Prostate gland (tissue), 2 donors: ENCODE data around the gene CPED1. TPM values are rescaled to one million over a fixed set of nuclear protein-coding genes. Genes with fewer than 3 reads are reported as not detected.

Experiments
- DNase-seq: peaks from one replicate; pipeline ENCODE4 v3.0.0-alpha.2; 2019; ENCODE audit warnings: low spot score
- H3K27ac ChIP-seq, 2 donors: fragments of 200-600 bp; sonication (generic); 2 replicates each; pipeline ENCODE4 v1.5.1; 2017 to 2019
- H3K27me3 ChIP-seq: fragments of 200-600 bp; sonication (generic); replicated peaks from 2 replicates; pipeline ENCODE4 v1.5.1; 2019; ENCODE audit not compliant: insufficient read depth
- H3K36me3 ChIP-seq, 2 donors: fragments of 200-600 bp; sonication (generic); 1 replicate in 1 of 2; 2 replicates in 1 of 2; pipeline versions ENCODE4 v1.5.1 to v1.8.1; 2017 to 2019
- H3K4me1 ChIP-seq: fragments of 200-600 bp; sonication (generic); replicated peaks from 2 replicates; pipeline ENCODE4 v1.5.1; 2019
- H3K4me3 ChIP-seq, 2 donors: fragments of 200-600 bp; sonication (generic); 2 replicates each; pipeline ENCODE4 v1.5.1; 2017 to 2019
- H3K9me3 ChIP-seq: fragments of 200-600 bp; sonication (generic); 2 replicates; pipeline ENCODE4 v1.5.1; 2017
- CTCF ChIP-seq, 4 experiments: fragments of 200-600 bp in 2 of 4; fragments of 450-650 bp in 2 of 4; sonication (generic) in 2 of 4; IDR thresholded peaks; 1 replicate in 3 of 4; 2 replicates in 1 of 4; pipeline ENCODE4 v1.5.1; 2016 to 2019; ENCODE audit warnings: antibody characterized with exemption in 4 of 4, mild to moderate bottlenecking in 2 of 4, moderate library complexity in 2 of 4
- POLR2A ChIP-seq: fragments of 450-650 bp; IDR thresholded peaks from one replicate; pipeline ENCODE4 v1.6.1; 2016; ENCODE audit warnings: antibody characterized with exemption, mild to moderate bottlenecking
- POLR2AphosphoS5 ChIP-seq: sonication (generic); formaldehyde crosslinking; IDR thresholded peaks from one replicate; pipeline ENCODE4 v1.6.1; 2017; ENCODE audit warnings: antibody characterized with exemption
- WGBS: methylation state at CpG from one replicate; pipeline ENCODE4 v1.1.5; 2018; 5-methylcytosine and 5-hydroxymethylcytosine counted together
- intact Hi-C: fragments of 100-400 bp; cut with DNase I; formaldehyde crosslinking; loops from one replicate; pipeline ENCODE4 v1.14.2; 2022
- total RNA-seq, 2 donors: library from RNA; depleted of rRNA; stranded (reverse); fragments of >200 nt; gene quantifications; one replicate each; pipeline ENCODE4 v1.1.0, GENCODE V29; 2016

Gene CPED1
- total RNA-seq, 2 donors from 2014 or later = 10.7 to 23.3 TPM

DNA sequence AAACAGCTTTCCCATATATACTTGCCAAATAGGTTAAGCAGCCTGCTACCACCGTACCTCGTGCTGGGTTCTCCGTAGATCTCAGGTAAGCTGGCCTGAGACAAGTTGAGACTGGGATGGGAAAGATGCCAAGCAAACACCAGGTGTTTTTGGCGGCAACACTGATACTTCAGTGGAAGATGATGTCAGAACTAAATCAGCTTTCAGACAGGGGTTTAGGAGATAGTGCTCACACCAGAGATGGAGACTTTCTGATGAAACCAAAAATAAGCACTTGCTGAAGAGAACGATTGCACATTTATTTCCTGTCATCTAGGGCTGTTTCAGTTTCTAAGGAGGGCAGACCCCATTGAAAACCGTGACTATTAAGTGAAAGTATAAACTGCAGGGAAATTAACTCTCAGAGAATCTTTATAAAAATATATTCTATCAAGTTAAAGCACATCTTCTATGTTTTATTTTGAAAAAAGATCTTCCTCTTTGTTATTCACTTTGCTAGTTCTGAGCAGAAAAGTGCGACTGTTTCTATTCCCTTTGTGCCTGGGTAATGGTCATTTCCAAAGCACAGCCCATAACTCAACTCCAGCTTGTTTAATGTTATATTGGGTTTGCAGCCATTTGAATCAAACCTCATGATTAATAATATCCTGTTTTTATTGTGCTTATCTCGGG, 149.9 kb downstream of the CPED1 start:
- Histone ChIP-seq H3K27ac (no peak overlapping the region), H3K36me3 (no peaks in the 10 kb centered on the region), H3K9me3 (no peaks in the 10 kb centered on the region), H3K27me3 (no peaks in the 10 kb centered on the region), H3K4me3 (no peak overlapping the region), H3K4me1 (no peaks in the 10 kb centered on the region)
- 57% methylated on average over 8 of the region's 8 CpGs for WGBS
- TF ChIP-seq CTCF (IDR thresholded peaks at IDR 0.05) = no peak
- TF ChIP-seq POLR2AphosphoS5 = no peak
- no peak for TF ChIP-seq POLR2A
- intact Hi-C loops = no loop called here
- DNase-seq = peak; percentile 30

- no peaks in the 10 kb centered on the region for H3K36me3 ChIP-seq
- H3K9me3 ChIP-seq = no peaks in the 10 kb centered on the region
- H3K4me3 ChIP-seq = no peak overlapping the region
- intact Hi-C loops = no loop called here
- H3K27ac ChIP-seq = no peak overlapping the region
- TF ChIP-seq POLR2A = no peak
- no peak for TF ChIP-seq POLR2AphosphoS5
- TF ChIP-seq CTCF (IDR thresholded peaks at IDR 0.05) = no peak
- 94% methylated on average over 3 of the region's 3 CpGs for WGBS
- H3K27me3 ChIP-seq = no peaks in the 10 kb centered on the region
- no peak for DNase-seq
- no peaks in the 10 kb centered on the region for H3K4me1 ChIP-seq
Measured at GRCh38 chr7:121139427-121139826, 150.9 kb downstream of the CPED1 start.

DNA sequence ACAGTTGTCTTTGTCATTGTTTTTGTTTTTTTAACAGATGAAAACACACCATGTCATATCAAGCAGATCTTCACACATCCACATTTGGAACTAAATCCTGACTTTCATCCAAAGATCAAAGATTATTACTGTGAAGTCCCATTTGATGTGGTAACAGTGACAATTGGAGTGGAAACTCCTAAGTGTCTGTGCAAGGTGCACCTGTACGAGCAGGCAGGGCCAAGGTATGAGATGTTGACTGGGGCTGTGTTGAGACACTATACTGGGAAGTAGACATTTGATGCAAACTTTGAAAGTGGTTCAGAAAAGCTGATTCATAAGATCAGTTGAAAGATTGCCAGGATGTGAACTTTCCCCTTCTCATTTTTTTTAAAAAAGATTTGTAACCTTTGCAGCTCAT, 152.3 kb downstream of the CPED1 start:
- no peak for TF ChIP-seq CTCF (IDR thresholded peaks at IDR 0.05)
- TF ChIP-seq POLR2A = no peak
- no peak for TF ChIP-seq POLR2AphosphoS5
- DNase-seq = no peak
- Histone ChIP-seq H3K27me3 (no peaks in the 10 kb centered on the region), H3K27ac (no peak overlapping the region), H3K36me3 (no peaks in the 10 kb centered on the region), H3K4me1 (no peaks in the 10 kb centered on the region), H3K9me3 (no peaks in the 10 kb centered on the region), H3K4me3 (no peak overlapping the region)
- WGBS = 52% methylated on average over 1 of the region's 1 CpG
- intact Hi-C loops = no loop called here

DNA sequence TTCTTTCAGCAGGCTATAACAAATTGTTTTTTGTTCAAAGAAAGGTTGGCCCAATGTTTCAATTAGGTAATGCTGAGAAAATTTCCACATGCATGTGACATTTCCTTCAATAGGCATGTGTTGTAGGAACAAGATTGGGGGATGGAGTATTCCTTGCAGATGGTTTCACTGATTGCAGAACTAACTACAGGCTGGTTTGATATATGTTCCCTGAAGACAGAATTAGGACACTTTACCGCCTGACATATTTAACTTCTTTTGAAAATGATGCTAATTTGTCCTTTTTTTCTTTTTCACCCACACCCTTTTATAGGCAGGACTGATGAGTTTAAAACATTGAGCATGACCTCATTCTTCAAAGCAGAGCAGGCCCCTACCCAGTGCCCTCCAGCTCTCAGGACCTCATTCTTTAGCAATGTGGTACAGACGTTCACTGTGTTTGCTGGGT, 163.3 kb downstream of the CPED1 start:
- H3K4me3 ChIP-seq = no peak overlapping the region
- WGBS = 60% methylated on average over 2 of the region's 2 CpGs
- no peaks in the 10 kb centered on the region for H3K36me3 ChIP-seq
- no peak for DNase-seq
- H3K27me3 ChIP-seq = no peaks in the 10 kb centered on the region
- H3K27ac ChIP-seq = no peak overlapping the region
- intact Hi-C loops = no loop called here
- H3K4me1 ChIP-seq = no peaks in the 10 kb centered on the region
- TF ChIP-seq POLR2A (no peak), CTCF (IDR thresholded peaks at IDR 0.05) (no peak), POLR2AphosphoS5 (no peak)
- no peaks in the 10 kb centered on the region for H3K9me3 ChIP-seq

DNA sequence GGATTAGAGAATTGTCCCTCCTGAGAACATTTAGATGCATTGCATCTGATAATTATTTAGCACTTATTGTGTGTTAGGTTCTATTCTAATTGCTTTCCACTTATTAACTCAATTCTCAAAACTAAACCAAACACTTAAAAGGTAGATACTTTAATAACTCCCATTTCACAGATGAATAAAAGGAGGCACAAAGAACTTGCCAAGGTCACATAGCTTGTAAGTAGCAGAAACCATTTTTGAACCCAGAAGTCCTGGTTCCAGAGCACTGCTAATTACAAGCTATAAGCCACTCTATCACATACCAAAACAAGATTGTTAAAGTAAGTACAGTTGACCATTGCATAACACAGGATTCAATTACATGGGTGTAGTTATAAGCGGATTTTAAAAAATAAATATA, 164.9 kb downstream of the CPED1 start:
- Histone ChIP-seq H3K36me3 (no peaks in the 10 kb centered on the region), H3K4me1 (no peaks in the 10 kb centered on the region), H3K27me3 (no peaks in the 10 kb centered on the region), H3K27ac (no peak overlapping the region), H3K4me3 (no peak overlapping the region), H3K9me3 (no peaks in the 10 kb centered on the region)
- TF ChIP-seq POLR2A (no peak), POLR2AphosphoS5 (no peak), CTCF (IDR thresholded peaks at IDR 0.05) (no peak)
- 96% methylated on average over 1 of the region's 1 CpG for WGBS
- intact Hi-C loops = no loop called here
- no peak for DNase-seq
